HG02571 (cell line): ENCODE results near the gene RNF144A.

ENCODE experiments used
- ATAC-seq: cut with Tn5 transposase; IDR thresholded peaks from one replicate; pipeline ENCODE4 v1.9.1; 2021; ENCODE audit warnings: mild to moderate bottlenecking, moderate library complexity; ENCODE audit not compliant: unreplicated experiment

RNF144A gene

GRCh38 chr2:6970551-6970950, 53.3 kb downstream of the RNF144A start:
- ATAC-seq, result no peak

- no peak for ATAC-seq
Measured at GRCh38 chr2:6970976-6971480, 53.8 kb downstream of the RNF144A start.

- no peak for ATAC-seq
Measured at GRCh38 chr2:6971502-6971901, 54.3 kb downstream of the RNF144A start.

GRCh38 chr2:6972067-6972710, 55.0 kb downstream of the RNF144A start:
- no peak for ATAC-seq

GRCh38 chr2:6973895-6974545, 56.8 kb downstream of the RNF144A start:
- ATAC-seq, result no peak

GRCh38 chr2:6975988-6976387, 58.8 kb downstream of the RNF144A start:
- no peak for ATAC-seq

GRCh38 chr2:6977113-6977741, 60.0 kb downstream of the RNF144A start:
- ATAC-seq, result no peak

GRCh38 chr2:6977786-6978185, 60.6 kb downstream of the RNF144A start:
- no peak for ATAC-seq

- ATAC-seq, result no peak
Measured at GRCh38 chr2:6978991-6979390, 61.8 kb downstream of the RNF144A start.

GRCh38 chr2:6982449-6982848, 65.2 kb downstream of the RNF144A start:
- no peak for ATAC-seq

- ATAC-seq, result no peak
Measured at GRCh38 chr2:6982934-6983589, 65.8 kb downstream of the RNF144A start.

GRCh38 chr2:6986301-6986911, 69.2 kb downstream of the RNF144A start:
- no peak for ATAC-seq

GRCh38 chr2:6986912-6987361, 69.7 kb downstream of the RNF144A start:
- no peak for ATAC-seq

GRCh38 chr2:6990871-6991270, 73.7 kb downstream of the RNF144A start:
- no peak for ATAC-seq

- ATAC-seq, result no peak
Measured at GRCh38 chr2:6992794-6993228, 75.6 kb downstream of the RNF144A start.

GRCh38 chr2:6993229-6993640, 76.0 kb downstream of the RNF144A start:
- no peak for ATAC-seq

GRCh38 chr2:6993936-6994335, 76.7 kb downstream of the RNF144A start:
- ATAC-seq, result no peak

- ATAC-seq, result no peak
Measured at GRCh38 chr2:6994536-6995128, 77.4 kb downstream of the RNF144A start.

- ATAC-seq, result no peak
Measured at GRCh38 chr2:6995391-6996097, 78.3 kb downstream of the RNF144A start.
